WTC11 (cell line): ENCODE measurements around the gene MAEA.

Source experiments
- CDX4 ChIP-seq: fragments of 250-450 bp; sonication (Bioruptor Pico); IDR thresholded peaks from 2 replicates; pipeline ENCODE4 v1.9.0; 2021; ENCODE audit warnings: moderate library complexity, mild to moderate bottlenecking, inconsistent platforms, borderline replicate concordance
- TP53 ChIP-seq: sonication (generic); formaldehyde crosslinking; IDR thresholded peaks from 2 replicates; pipeline ENCODE4 v1.8.1; 2023; ENCODE audit warnings: mild to moderate bottlenecking, missing genetic modification reagents
- ZNF317 ChIP-seq: sonication (generic); formaldehyde crosslinking; IDR thresholded peaks from 2 replicates; pipeline ENCODE4 v1.8.1; 2023; ENCODE audit warnings: low read depth, mild to moderate bottlenecking, moderate library complexity, missing genetic modification reagents, borderline replicate concordance

- TF ChIP-seq ZNF317 (CRISPR knock-in tag) = no peak
- TF ChIP-seq TP53 (CRISPR knock-in tag) = no peak
- no peak for TF ChIP-seq CDX4 (CRISPR knock-in tag)
Observed at GRCh38 chr4:1350169-1350520, 60.5 kb downstream of the MAEA start.
